HEK293T (cell line): ENCODE data around the gene ESR1.

Source experiments
- CTCF ChIA-PET: fragments of 350-600 bp; formaldehyde crosslinking; extraction: SDS; loops from one replicate; lab custom pipeline; 2021; ENCODE audit warnings: antibody characterized with exemption, inconsistent platforms; lab: Yijun Ruan, JAX
- POLR2A ChIA-PET: fragments of 350-600 bp; formaldehyde crosslinking; extraction: SDS; loops from one replicate; lab custom pipeline; 2020; ENCODE audit warnings: antibody characterized with exemption, inconsistent platforms; lab: Yijun Ruan, JAX
- DNase-seq: peaks from one replicate; pipeline ENCODE4 v3.0.0; 2012; ENCODE audit warnings: mixed read lengths; ENCODE audit errors: extremely low spot score
- ARNT ChIP-seq: fragments of 450-650 bp; IDR thresholded peaks from 2 replicates; pipeline ENCODE4 v1.6.1; 2017; ENCODE audit warnings: mild to moderate bottlenecking
- BHLHE40 ChIP-seq: fragments of 450-650 bp; IDR thresholded peaks from 2 replicates; pipeline ENCODE4 v1.6.1; 2016; ENCODE audit warnings: mild to moderate bottlenecking, moderate library complexity, borderline replicate concordance
- CTBP1 ChIP-seq: fragments of 450-650 bp; IDR thresholded peaks from 2 replicates; pipeline ENCODE4 v1.6.1; 2016; ENCODE audit warnings: borderline replicate concordance
- ELF4 ChIP-seq: fragments of 450-650 bp; IDR thresholded peaks from 2 replicates; pipeline ENCODE4 v1.6.1; 2017; ENCODE audit warnings: antibody characterized with exemption
- FOXA1 ChIP-seq: fragments of 450-650 bp; IDR thresholded peaks from 2 replicates; pipeline ENCODE4 v1.6.1; 2016; ENCODE audit warnings: mild to moderate bottlenecking
- FOXK2 ChIP-seq: fragments of 450-650 bp; IDR thresholded peaks from 2 replicates; pipeline ENCODE4 v1.6.1; 2016; ENCODE audit warnings: mild to moderate bottlenecking
- FOXM1 ChIP-seq: fragments of 450-650 bp; IDR thresholded peaks from 2 replicates; pipeline ENCODE4 v1.6.1; 2017; ENCODE audit warnings: mild to moderate bottlenecking, borderline replicate concordance
- HDGF ChIP-seq: fragments of 450-650 bp; IDR thresholded peaks from 2 replicates; pipeline ENCODE4 v1.6.1; 2017; ENCODE audit warnings: antibody characterized with exemption, borderline replicate concordance
- L3MBTL2 ChIP-seq: fragments of 450-650 bp; conservative IDR thresholded peaks from 2 replicates; pipeline ENCODE4 v1.6.1; 2016; ENCODE audit warnings: mild to moderate bottlenecking
- LEF1 ChIP-seq: fragments of 450-650 bp; IDR thresholded peaks from 2 replicates; pipeline ENCODE4 v1.6.1; 2017; ENCODE audit warnings: mild to moderate bottlenecking, borderline replicate concordance
- NFRKB ChIP-seq: fragments of 450-650 bp; IDR thresholded peaks from 2 replicates; pipeline ENCODE4 v1.6.1; 2016; ENCODE audit warnings: mild to moderate bottlenecking, moderate library complexity
- PKNOX1 ChIP-seq: fragments of 450-650 bp; IDR thresholded peaks from 2 replicates; pipeline ENCODE4 v1.6.1; 2016
- SP1 ChIP-seq: fragments of 450-650 bp; IDR thresholded peaks from 2 replicates; pipeline ENCODE4 v1.6.1; 2017
- SUZ12 ChIP-seq: fragments of 450-650 bp; IDR thresholded peaks from 2 replicates; pipeline ENCODE4 v1.6.1; 2016; ENCODE audit warnings: mild to moderate bottlenecking
- TARDBP ChIP-seq: fragments of 450-650 bp; IDR thresholded peaks from 2 replicates; pipeline ENCODE4 v1.6.1; 2016
- ZNF384 ChIP-seq: fragments of 450-650 bp; IDR thresholded peaks from 2 replicates; pipeline ENCODE4 v1.6.1; 2016

Gene ESR1

GRCh38 chr6:152143359-152143758 lies 335.9 kb downstream of the ESR1 start:
- ChIA-PET POLR2A (no interaction called here), CTCF (no interaction called here)
- DNase-seq, result no peak
- TF ChIP-seq CTBP1 (no peak), BHLHE40 (no peak), L3MBTL2 (no peak), FOXA1 (no peak), SP1 (no peak), SUZ12 (no peak), FOXM1 (no peak), ELF4 (no peak), NFRKB (no peak), HDGF (no peak), TARDBP (no peak), PKNOX1 (no peak), ZNF384 (no peak), ARNT (no peak), LEF1 (no peak), FOXK2 (no peak)

GRCh38 chr6:152146385-152146784 lies 338.9 kb downstream of the ESR1 start:
- POLR2A ChIA-PET, result no interaction called here

GRCh38 chr6:152147269-152147668 lies 339.8 kb downstream of the ESR1 start:
- no peak for DNase-seq
- TF ChIP-seq L3MBTL2, result no peak
- TF ChIP-seq NFRKB, result no peak
- TF ChIP-seq ELF4, result no peak
- no peak for TF ChIP-seq ARNT
- TF ChIP-seq CTBP1, result no peak
- no peak for TF ChIP-seq FOXM1
- no peak for TF ChIP-seq BHLHE40
- POLR2A ChIA-PET, result no interaction called here
- CTCF ChIA-PET, result no interaction called here

More at GRCh38 chr6:152146385-152146784, 338.9 kb downstream of the ESR1 start:
- no peak for DNase-seq
- CTCF ChIA-PET, result no interaction called here
- no peak for TF ChIP-seq FOXK2
- TF ChIP-seq FOXM1, result no peak
- no peak for TF ChIP-seq ARNT
- TF ChIP-seq NFRKB, result no peak
- TF ChIP-seq FOXA1, result no peak
- TF ChIP-seq HDGF, result no peak
- TF ChIP-seq L3MBTL2, result no peak
- no peak for TF ChIP-seq SUZ12
- TF ChIP-seq TARDBP, result no peak
- no peak for TF ChIP-seq SP1
- TF ChIP-seq CTBP1, result no peak
- no peak for TF ChIP-seq ZNF384
- no peak for TF ChIP-seq ELF4
- TF ChIP-seq BHLHE40, result no peak
- no peak for TF ChIP-seq PKNOX1

- TF ChIP-seq ELF4 (no peak), NFRKB (no peak), TARDBP (no peak), FOXM1 (no peak), FOXA1 (no peak), ZNF384 (no peak), HDGF (no peak), FOXK2 (no peak), ARNT (no peak), SP1 (no peak), L3MBTL2 (no peak)
- ChIA-PET CTCF (interaction anchor here (1.3 kb wide), 1 partner anchor 24 kb away, joined by 4 read pairs; no protein-coding TSS in a partner anchor), POLR2A (no interaction called here)
- no peak for DNase-seq
These were observed 340.9 kb downstream of the ESR1 start for GRCh38 chr6:152148412-152148811.

- no peak for DNase-seq
- ChIA-PET CTCF (interaction anchor here (0.8 kb wide), 1 partner anchor 17 kb away, joined by 3 read pairs; no protein-coding TSS in a partner anchor), POLR2A (no interaction called here)
- TF ChIP-seq TARDBP (no peak), NFRKB (no peak), HDGF (no peak), ZNF384 (no peak), ELF4 (no peak), SUZ12 (no peak), FOXA1 (no peak), SP1 (no peak), FOXM1 (no peak), BHLHE40 (no peak), FOXK2 (no peak)
These were observed 342.7 kb downstream of the ESR1 start for GRCh38 chr6:152150196-152150595.

- POLR2A ChIA-PET, result no interaction called here
- CTCF ChIA-PET, result no interaction called here
- TF ChIP-seq L3MBTL2 (no peak), HDGF (no peak), FOXK2 (no peak), CTBP1 (no peak), LEF1 (no peak), SP1 (no peak), TARDBP (no peak), ZNF384 (no peak), FOXM1 (no peak), ARNT (no peak), SUZ12 (no peak), BHLHE40 (no peak), PKNOX1 (no peak), ELF4 (no peak), FOXA1 (no peak), NFRKB (no peak)
- DNase-seq, result no peak
These were observed 344.4 kb downstream of the ESR1 start for GRCh38 chr6:152151920-152152319.
